Stimulated activated CD8-positive, alpha-beta memory T cell treated with anti-CD3 and anti-CD28 coated beads, Interleukin-15, amount 100 ng/mL, for 4 hours (primary cell): Measurements from ENCODE around the gene TUBG2.

ENCODE experiments used
- DNase-seq, 2 donors: peaks; one replicate each; pipeline ENCODE4 v3.0.0-alpha.2; 2020; ENCODE audit warnings: low read depth in 2 of 2

Gene TUBG2

DNA sequence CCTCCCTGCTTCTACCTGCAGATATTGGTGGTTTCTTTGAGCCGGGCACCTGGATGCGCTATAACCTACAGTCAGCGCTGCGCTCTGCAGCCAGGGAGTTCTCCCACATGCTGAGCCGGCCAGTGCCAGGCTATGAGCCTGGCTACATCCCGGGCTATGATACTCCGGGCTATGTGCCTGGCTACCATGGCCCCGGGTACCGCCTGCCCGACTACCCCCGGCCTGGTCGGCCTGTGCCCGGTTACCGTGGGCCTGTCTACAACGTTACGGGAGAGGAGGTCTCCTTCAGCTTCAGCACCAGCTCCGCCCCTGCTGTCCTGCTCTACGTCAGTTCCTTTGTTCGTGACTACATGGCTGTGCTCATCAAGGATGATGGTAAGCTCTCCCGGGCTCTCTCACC lies 36.4 kb downstream of the TUBG2 start:
- no peak for DNase-seq

DNA sequence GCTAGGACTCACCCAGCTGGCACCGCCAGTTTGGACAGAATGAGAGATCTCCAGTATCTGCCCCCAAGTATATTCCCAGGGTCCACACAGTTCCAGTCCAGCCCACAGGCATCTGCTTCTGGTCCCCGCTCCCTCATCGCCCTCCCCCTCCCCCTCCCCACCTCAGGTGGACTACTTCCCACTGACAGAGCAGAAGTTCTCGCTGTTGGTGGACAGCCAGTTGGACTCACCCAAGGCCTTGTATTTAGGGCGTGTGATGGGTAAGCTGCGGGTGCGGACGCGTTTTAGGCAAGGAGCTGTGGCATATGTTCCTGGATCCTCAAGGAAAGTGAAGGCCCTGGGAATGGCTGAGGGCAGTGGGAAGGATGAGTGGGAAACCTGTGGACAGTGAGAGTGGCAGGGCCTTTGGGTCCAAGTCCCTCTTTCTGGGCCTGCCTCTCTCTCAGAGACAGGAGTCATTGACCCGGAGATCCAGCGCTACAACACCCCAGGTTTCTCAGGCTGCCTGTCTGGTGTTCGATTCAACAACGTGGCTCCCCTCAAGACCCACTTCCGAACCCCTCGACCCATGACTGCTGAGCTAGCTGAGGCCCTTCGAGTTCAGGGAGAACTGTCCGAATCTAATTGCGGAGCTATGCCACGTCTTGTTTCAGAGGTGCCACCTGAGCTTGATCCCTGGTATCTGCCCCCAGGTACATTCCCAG lies 38.2 kb downstream of the TUBG2 start:
- no peak for DNase-seq

GRCh38 chr17:42698736-42699414 lies 39.8 kb downstream of the TUBG2 start:
- DNase-seq, result no peak

GRCh38 chr17:42699415-42699740 lies 40.3 kb downstream of the TUBG2 start:
- DNase-seq, result no peak

DNA sequence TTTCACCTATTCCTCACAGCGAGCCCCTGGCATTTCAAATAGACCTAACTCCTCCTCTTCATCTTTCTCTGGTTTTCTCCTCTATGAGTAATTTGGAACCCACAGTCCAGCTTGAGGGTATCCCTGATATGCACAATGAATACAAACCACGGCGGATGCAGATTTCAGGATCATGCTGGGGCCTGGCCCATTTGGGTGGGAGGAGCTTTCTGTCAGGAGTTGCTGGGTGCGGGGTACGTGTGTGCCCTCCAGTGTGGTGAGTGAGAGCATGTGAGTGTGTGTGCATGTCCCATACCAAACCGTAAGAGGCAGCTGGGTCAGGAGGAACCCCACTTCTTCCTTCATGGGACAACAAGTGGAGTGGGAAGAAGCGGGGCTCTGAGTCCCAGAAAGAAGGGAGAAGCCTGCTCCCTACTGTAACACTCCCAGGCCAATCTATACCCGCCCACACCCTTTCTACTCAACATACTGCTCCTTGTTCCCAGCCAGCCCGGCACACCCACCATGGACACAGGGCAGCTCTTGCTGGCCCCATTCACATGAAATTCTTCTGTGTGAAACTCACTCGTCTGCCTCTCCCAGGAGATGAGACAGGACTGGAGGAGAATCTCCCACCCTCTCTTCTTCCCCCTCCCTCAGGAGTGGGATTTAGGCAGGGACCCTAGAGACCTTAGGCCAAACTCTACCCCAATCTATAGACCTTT lies 41.7 kb downstream of the TUBG2 start:
- DNase-seq, result no peak

DNA sequence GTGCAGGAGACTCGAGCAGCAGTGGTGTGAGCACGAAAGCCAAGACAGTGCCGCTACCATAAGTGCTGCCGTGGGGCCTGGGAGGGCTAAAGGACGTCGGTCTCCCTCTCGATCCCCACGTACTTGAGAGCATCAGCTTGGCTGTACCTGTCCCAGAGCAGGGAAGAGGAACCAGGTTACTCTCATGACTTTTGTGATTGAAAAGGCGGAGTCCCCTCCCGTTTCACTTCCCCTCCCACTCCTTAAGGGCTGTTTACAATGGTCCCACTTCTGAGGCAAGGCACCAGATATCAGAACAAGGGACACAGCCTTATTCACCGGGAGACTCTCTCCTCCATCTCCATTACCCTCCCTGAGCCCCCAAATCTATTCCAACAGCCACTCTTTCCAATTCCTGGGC lies 43.4 kb downstream of the TUBG2 start:
- DNase-seq, result no peak

DNA sequence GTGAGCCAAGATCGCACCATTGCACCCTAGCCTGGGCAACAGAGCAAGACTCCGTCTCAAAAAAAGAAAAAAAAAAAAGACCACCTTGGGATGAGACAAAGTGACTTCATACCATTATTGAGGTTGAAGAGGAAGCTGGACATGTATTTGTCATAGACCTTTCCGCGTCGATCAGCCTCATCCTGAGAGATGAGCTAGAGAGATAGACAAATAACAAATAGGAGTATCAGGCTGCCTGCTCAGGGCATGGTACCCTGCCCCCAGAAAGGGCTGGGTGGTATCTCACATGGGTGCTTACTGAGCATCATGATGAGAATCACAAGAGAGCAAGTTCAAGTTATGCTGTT lies 45.4 kb downstream of the TUBG2 start:
- no peak for DNase-seq

DNA sequence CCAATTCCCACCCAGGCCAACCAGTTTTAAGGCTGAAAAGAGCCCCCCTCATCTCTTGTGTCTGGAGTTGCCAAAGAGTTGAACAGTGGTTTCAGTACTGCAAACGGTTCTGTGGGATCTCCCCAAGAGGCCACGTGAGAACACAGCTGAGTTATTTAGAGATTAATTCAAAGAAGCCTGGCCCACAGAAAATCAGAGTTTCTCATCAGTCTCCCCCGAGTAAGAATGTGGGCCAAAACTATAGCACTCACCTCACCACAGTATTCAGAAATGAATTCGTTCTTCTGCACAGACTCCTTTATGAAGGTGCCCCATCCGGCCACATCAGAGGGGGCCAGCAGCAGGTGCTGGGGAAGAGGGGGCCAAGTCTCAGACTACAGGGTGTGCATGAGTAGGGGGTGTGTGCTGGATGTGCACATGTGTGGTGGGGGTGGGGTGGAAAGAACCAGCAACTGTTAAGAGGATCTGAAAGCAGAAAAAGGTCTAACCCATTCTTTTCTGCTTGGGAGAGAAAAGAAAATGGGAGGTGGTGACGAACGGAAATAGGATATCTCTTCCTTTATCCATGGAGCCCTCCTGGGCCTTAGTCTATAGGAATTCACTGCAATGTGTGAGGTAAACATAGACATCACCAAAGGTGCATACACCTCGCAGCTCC lies 45.9 kb downstream of the TUBG2 start:
- no peak for DNase-seq

DNA sequence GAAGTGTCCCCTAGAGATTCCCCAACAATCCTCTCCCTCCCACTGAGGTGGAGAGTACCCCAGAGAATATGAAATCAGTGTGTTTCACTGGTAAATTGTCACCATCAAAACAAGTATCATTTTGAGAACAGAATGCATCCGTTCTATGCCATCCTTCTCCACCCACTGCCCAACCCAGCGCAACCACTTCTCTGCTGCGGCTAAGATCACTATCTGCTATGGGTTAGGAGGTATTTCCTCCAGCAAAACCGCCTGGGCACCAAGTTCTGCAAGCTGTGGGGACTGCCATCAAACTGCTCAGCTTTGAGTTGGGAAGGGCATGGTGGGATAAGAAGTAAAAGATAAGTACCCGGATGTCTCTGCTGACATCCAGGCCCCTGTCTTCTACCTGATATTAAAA lies 47.6 kb downstream of the TUBG2 start:
- peak in 1 of 2 donors; percentile 38 for DNase-seq

DNA sequence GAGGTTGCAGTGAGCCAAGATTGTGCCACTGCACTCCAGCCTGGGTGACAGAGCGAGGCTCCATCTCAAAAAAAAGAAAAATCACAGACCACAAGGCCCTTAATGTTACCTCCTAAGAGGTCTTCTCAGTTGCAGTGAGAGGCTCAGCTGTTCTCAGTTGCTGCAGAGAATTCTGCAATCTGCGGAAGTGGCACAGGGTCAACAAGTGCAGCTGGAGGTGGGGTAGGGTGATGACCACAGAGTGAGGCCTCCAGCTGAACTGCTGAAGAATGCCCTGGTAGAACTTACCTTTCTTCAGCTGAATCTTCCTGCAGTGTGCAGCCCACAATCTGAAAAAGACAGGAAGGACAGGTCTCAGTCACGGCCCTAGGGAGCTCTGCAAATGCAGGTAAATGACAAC lies 49.5 kb downstream of the TUBG2 start:
- DNase-seq, result no peak

DNA sequence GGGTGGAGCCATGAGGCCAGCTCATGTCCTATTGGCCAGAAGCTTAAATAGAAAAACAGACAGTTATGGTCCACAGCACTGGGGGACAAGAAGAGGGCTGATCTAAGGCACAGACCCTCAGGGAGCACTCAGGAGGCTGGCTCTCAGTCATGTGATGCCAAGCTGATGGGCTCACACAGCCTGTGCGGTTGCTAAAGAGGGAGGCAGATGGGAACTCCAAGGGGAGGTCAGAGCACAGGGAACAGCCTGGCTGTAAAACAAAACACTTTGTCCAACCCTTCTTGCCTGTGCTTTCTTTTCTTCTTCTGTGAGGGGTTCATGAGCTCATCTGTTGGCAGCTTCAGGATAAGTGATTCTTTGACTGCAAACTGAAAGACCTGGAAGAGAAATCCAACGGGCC lies 50.5 kb downstream of the TUBG2 start:
- no peak for DNase-seq
